Amygdala (tissue), 56 donors: ENCODE measurements around the gene UBAP1L.
"Not testable (repeated sequence)": the region's sequence is repeated elsewhere in the genome, so short reads cannot be mapped to it uniquely, and the experiment has no call there.

Experiments used
- DNase-seq, 56 donors: peaks; one replicate each; lab custom pipeline; 2025; lab: John Stamatoyannopoulos, UW

Gene UBAP1L

DNA sequence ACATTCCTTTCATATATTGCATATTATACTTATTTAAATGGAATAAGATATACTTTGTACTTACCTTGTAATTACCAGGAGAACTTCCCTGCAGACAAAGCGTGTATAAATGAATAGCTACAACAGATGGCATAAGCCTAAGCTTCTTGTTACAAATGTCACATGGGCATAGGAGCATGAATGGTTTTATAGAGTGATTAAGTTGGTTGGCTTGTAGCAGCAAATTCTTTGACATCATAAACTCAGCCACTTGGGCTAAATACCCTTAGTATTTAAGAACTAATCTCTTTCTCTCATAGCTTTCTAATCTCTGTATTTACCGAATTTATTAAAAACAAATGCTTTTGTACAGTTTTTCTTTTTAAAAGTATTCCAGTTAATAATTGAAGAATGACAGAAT, at the start of gene UBAP1L:
Gene UBAP1L (minus strand): TSS at position 115 of the 400 bp plus-strand sequence. CDS start 8,985 bp downstream, outside the sequence.
- DNase-seq = no peak

DNA sequence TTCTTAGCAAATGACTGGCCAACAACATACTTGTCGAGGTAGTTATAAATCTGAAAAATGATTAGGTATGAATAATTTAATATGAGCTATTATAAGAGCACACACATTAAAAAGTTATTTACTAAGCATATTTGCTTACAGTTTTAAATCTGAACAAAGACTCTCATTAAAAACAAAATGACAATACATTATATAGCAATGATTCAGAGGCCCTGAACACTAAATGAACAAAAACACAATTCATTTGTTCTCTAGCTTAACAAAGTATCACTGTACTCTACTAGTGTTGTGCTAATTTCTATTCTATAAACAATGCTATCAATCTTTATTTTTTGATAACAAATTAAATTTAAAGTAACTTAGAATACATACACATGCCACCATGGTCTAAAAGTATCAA, 49.1 kb upstream of the UBAP1L start:
- no peak for DNase-seq

GRCh38 chr15:65163041-65163440, 48.0 kb upstream of the UBAP1L start:
- DNase-seq = no peak

DNA sequence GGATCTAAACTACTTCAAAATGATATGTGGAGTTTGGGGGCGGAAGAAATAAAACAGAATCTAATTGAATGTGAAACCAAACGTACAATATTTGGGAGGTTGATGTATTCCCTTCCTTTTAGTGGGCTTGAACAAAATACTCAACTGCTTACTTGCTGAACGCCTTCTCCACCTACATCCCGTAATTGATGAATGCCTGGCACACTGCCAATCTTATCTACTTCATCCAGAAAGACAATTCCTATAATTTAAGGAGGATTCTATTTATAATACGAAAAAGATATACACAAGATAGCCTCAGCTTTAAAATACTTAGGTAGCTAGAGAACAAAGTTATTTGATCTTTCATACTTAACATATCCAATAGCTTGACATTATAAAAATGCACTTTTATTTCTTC, 41.7 kb upstream of the UBAP1L start:
- peak in 2 of 56 donors; percentile 13 to 28 for DNase-seq

DNA sequence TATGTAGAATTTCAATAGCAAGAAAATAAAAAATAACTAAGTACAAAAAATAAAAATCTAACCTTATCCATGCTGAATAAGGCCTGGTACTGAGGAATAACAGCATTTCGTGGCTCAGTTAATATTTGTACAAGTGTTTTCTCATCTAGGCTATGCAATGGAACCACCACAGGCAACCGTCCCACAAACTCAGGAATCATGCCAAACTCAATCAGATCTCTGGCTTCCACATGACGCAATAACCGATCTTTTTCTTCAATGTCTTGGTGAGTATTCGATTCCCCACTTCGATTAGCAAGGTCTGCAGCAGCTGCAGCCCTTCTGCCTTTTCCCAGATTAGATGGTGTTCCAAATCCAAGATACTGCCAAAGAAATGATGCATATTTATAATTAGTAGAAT, 39.7 kb upstream of the UBAP1L start:
- no peak for DNase-seq

- DNase-seq = no peak
Observed at GRCh38 chr15:65147902-65148301, 32.9 kb upstream of the UBAP1L start.

GRCh38 chr15:65146438-65146837, 31.4 kb upstream of the UBAP1L start:
- no peak for DNase-seq

- not testable (repeated sequence) for DNase-seq
Observed at GRCh38 chr15:65138631-65139030, 23.6 kb upstream of the UBAP1L start.

GRCh38 chr15:65137893-65138292, 22.9 kb upstream of the UBAP1L start:
- DNase-seq = not testable (repeated sequence)

DNA sequence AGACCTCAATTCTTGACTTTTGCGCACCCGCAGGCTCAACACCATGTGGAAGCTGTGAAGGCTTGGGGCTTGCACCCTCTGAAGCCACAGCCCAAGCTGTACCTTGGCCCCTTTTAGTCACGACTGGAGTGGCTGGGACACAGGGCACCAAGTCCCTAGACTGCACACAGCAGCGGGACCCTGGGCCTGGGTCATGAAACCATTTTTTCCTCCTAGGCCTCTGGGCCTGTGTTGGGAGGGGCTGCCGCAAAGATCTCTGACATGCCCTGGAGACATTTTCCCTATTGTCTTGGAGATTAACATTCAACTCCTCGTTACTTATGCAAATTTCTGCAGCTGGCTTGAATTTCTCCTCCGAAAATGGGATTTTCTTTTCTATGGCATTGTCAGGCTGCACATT, 22.1 kb upstream of the UBAP1L start:
- not testable (repeated sequence) for DNase-seq

DNA sequence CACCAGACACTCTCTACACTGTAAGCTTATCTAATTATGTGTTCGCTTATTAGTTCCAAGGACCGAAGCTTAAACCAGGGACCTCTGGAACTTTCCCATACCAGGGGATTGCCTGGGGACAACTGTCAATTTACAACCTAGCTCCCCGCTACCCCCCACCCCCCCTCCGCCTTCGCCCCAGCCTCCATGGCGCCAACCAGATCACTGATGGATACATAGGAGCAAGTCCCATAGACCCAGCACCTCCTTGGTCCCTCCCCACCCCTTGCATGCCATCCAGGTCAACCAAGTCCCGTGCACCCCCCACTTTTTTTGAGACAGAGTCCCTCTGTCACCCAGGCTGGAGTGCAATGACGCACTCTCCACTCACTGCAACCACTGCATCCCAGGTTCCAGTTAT, 19.5 kb upstream of the UBAP1L start:
- no peak for DNase-seq

GRCh38 chr15:65133548-65134200, 18.7 kb upstream of the UBAP1L start, which contains the start of gene PDCD7:
Gene PDCD7 (minus strand): TSS chr15:65133808. CDS start chr15:65133781, 27 bp downstream.
- DNase-seq = peak; percentile 30 to 96 (median 82)

- peak in 8 of 56 donors; percentile 8 to 44 (median 24) for DNase-seq
Observed at GRCh38 chr15:65132878-65133547, 18.0 kb upstream of the UBAP1L start.

GRCh38 chr15:65130941-65131340, 15.9 kb upstream of the UBAP1L start:
- no peak for DNase-seq

GRCh38 chr15:65115542-65115941, 542 bp upstream of the UBAP1L start:
- DNase-seq = no peak

DNA sequence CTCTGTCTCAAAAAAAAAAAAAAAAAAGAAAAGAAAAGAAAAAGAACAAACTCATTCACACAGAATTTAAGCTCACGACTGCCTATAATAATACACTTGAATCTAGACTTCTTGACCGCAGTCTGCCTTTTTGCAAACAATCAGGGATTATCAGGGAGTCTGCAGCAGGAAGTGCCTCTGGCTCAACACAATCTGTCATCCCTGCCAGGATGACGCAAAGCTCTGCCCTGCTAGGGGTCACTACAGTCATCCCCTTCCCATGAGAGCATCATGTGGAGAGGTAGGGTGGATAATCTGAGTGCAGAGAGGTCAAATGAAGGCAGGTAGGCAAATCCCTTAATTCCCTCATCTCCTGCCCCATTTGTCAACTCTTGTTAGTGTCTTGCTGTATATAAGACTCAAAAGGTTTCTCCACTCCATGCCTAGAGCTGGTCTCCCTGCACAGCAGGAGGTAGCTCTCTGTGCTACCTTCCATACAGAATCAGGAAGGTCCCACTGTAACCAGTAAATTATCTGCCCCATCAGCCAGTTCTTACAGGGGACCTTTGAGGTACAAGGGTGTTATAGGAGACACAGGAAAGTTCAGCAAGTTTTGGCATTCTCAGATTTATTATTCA, 4.2 kb downstream of the UBAP1L start:
- no peak for DNase-seq

- DNase-seq = no peak
Observed at GRCh38 chr15:65106011-65106590, 8.9 kb downstream of the UBAP1L start.

GRCh38 chr15:65105038-65105437, 10.0 kb downstream of the UBAP1L start:
- no peak for DNase-seq

DNA sequence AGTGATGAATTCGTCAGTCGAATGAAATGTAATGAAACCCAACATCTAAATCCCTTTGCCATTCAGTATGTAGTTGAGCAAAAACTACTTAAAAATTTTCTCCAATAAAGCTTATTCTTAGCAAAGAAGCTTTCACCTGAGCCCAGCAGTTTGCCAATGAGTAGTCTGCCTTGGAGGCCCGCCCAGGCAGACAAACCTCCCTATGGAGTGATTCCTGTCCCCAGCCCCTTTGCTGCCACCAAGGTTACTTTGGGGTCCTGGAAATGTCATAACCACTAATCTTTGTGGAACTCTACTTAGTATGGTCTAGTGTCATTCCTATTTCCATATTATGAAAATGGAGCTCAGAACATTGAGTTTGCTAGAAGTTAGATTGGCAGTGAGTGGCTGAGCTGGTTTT, 12.1 kb downstream of the UBAP1L start:
- no peak for DNase-seq

DNA sequence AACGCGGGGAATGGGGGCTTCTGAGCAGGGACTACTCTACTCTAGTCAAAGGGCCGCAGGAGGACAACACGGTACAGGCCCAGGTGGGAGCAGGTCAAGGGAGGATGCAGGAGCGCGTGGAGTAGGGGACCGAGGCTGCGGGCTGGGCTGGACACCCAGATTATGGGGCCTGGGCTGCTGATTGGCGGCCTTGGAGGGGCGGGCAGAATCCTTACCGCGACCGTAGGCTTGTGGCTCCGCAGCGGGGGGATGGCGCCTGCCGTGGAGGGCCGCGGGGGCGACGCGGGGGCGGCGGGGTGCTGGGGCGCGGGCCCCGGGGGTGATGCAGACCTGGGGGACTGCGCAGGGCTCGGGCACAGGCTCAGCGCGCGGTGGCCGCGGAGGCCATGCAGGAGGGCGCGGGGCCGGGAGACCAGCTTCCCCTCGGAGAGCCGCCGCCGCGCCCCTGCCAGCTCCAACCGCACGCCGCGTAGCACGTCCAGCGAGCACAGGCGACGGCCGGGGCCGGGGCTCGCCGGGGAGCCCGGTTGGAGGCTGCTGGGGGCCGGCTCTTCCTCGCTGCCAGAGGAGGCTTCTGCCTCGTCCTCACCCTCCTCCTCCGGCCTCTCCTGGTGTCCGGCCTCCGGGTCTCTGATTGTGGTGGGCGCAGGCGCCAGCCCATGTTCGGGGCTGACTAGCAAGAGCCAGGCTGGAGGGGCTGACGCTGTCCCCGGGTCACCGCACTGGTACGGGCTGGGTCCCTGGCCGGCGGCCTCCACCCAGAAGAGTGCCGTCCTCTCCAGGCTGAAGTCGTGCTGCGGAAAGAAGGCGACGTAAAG, 12.9 kb downstream of the UBAP1L start:
- DNase-seq = no peak
